CD4-positive, alpha-beta T cell treated with Interleukin-4 for 4 hours (primary cell): ENCODE results near the gene STRN3.
"Not testable (repeated sequence)": the region's sequence is repeated elsewhere in the genome, so short reads cannot be mapped to it uniquely, and the experiment has no call there.

Source experiments
- DNase-seq: peaks from one replicate; pipeline ENCODE4 v3.0.0-alpha.2; 2020

The STRN3 gene

GRCh38 chr14:30998100-30998706 lies 28.0 kb downstream of the STRN3 start:
- no peak for DNase-seq

GRCh38 chr14:30996892-30997659 lies 29.1 kb downstream of the STRN3 start:
- DNase-seq, result no peak

GRCh38 chr14:30995689-30996088 lies 30.5 kb downstream of the STRN3 start:
- no peak for DNase-seq

DNA sequence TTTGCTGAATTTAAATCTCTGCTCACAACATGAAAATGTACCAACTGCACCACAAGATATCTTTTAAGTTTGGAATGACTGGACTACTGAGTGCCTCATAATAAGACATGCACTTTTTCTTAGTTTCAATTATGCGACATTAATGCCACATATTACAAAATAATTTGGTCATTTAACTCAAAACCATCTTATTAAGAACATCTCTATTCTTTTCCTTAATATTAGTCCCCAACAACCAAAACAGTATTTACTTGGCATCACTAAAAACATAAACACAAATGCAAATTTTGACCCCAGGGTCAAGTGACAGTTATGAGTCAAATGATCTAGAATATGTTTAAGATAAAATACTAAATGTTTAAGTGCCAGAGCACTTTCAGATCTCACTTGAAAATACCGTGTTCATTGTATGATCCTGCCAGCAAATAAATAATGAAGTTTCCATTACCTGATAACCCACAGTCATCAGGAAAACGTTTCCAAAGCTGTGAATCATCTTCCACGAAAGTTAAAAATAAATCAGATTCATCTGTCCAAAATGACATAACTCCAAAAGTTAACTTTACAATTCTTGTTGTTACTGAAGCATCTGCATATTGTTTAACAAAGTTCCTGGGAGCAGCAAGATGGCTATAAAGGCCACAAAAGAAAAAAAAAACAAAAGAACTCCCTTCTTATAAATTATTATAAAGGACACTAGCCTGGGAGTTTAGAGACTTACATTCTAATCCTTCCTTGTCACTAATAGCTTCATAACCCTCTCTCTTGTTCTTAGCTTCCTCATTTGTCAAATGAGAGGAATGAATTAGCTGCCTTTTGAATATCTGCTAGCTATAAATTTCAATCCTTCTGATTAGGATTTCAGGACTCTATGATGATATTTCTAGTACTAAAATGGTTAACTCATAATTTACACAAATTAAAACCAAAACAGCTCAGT lies 31.2 kb downstream of the STRN3 start:
- DNase-seq, result no peak

DNA sequence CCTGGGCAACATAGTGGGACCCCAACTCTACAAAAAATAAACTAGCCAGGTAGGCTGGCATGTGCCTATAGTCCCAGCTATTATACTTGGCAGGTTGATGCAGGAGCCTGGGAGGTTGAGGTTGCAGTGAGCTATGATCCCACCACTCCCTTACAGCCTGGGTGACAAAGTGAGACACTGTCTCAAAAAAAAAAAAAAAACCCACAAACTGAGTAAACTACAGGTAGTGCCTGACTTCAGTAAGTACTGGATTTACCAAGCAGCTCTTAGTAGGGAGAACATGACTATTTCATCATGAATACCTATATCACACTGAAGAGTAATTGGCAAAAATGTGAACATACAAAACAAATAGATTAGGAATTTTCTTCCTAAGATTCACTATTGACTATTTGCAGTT lies 33.1 kb downstream of the STRN3 start:
- DNase-seq, result no peak

DNA sequence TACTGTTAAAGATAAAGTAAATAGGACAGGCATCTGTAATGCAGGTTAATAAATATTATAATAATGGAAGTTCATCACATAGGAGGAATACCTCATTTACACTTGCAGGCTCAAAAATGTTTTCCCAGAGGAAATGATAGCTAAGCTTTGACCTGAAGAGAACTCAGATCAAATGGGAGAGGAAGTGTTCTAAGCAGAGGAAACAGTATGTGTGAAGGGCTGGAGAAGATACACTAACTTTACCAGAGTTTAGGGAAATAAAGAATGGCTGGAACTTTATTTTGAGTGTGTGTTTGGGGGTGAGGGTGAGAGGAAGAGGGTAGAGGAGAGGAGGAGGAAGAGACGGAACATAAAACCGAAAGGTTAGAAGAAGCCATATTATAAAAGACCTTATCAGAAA lies 34.8 kb downstream of the STRN3 start:
- DNase-seq, result no peak

DNA sequence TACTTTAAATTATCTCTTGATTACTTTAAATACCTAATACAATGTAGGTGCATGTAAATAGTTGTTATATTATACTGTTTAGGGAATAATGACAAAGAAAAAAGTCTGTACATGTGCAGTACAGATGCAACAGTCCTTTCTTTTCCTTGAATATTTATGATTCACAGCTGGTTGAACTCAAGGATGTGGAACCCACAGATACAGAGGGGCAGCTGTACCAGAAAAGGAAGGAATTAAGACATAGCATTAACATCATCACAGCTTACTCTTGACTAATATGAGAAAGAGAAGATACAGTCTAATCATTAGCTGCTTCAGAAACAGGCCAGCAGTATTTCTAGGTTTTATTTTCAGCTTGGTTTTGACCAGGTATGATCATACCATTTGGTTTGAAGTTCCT lies 35.4 kb downstream of the STRN3 start:
- DNase-seq, result no peak

GRCh38 chr14:30988509-30988908 lies 37.7 kb downstream of the STRN3 start:
- DNase-seq, result no peak

DNA sequence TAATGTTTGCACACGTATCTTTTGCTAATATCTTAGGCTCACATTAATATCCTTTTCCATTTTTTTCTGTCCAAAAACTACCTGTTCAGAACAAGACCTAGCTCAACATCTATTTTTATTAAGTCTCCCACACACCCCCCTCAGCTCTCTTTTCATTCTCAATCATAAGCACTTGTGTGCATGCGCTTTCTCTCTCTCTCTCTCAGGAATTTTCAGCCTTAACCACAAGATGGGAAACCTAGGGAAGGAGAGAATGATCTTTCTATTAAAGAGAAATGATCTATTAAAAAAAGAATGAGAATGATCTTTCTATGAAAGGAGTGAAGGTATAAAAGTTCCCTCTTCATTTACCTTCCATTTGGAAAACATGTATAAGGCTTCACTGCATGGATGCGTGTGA lies 40.4 kb downstream of the STRN3 start:
- no peak for DNase-seq

- no peak for DNase-seq
Observed at GRCh38 chr14:30983858-30984257, 42.3 kb downstream of the STRN3 start.

- no peak for DNase-seq
Observed at GRCh38 chr14:30982533-30982932, 43.6 kb downstream of the STRN3 start.

DNA sequence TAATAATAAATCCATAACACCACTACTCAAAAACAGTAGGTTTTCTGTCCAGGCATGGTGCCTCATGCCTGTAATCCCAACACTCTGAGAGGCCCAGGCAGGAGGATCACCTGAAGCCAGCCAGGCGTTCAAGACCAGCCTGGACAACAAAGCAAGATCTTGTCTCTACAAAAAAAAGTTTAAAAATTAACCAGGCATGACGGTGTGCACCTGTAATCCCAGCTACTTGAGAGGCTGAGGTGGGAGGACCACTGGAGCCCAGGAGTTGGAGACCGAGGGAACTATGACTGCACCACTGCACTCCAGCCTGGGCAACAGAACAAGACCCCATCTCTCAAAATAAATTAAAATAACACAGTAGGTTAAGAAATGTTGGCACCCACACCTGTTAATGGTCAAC lies 45.2 kb downstream of the STRN3 start:
- no peak for DNase-seq

GRCh38 chr14:30980106-30980704 lies 46.0 kb downstream of the STRN3 start:
- DNase-seq, result peak; percentile 73

GRCh38 chr14:30977752-30978151 lies 48.4 kb downstream of the STRN3 start:
- no peak for DNase-seq

DNA sequence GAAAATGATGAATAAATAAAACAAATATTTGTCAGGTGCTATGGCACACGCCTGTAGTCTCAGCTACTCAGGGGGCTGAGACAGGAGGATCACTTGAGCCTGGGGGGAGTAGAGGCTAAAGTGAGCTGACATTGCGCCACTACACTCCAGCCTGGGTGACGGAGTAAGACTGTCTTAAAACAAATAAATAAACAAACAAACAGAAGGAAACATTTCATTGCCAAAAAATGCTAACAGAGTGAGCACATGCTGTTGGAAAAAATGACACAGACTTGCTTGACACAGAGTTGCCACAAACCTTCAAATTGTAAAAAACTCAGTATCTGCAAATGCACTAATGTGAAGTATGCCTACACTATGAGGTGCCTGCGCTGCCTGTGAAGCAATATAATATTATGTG lies 51.6 kb downstream of the STRN3 start:
- DNase-seq, result no peak

GRCh38 chr14:30972882-30973582 lies 53.1 kb downstream of the STRN3 start:
- no peak for DNase-seq

- DNase-seq, result not testable (repeated sequence)
Observed at GRCh38 chr14:30972036-30972732, 54.0 kb downstream of the STRN3 start.

DNA sequence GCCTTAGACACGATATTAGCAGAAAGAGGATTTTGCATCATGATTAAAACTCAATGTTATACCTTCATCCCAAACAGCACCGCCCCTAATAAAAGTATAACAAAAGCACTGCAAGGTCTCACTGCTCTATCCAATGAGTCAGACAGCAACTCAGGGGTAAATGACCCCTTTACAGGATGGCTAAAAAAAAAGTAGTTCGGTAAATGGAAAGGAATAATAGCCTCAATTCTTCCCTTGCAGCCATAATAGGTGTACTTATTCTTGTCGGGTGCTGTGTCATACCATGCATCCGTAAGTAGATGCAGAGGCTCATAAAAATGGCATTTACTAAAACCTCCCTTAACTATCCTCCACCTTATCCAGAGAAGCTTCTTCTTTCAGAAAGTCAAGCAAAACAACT lies 54.6 kb downstream of the STRN3 start:
- DNase-seq, result no peak

GRCh38 chr14:30969796-30970195 lies 56.4 kb downstream of the STRN3 start:
- DNase-seq, result not testable (repeated sequence)

GRCh38 chr14:30967364-30968098 lies 58.6 kb downstream of the STRN3 start:
- DNase-seq, result not testable (repeated sequence)
